ENCODE results near the gene TMEM178A.

The TMEM178A gene

GRCh38 chr2:39686456-39686855 is 20.7 kb downstream of the TMEM178A start:
- Histone ChIP-seq H3K79me2 (no peaks in the 10 kb centered on the region), H3K9ac (no peak overlapping the region), H3K4me1 (no peaks in the 10 kb centered on the region), H3K9me3 (ENCODE audit: control insufficient read depth, low read length) (no peaks in the 10 kb centered on the region), H3K36me3 (ENCODE audit: control insufficient read depth, insufficient read depth, low read length) (no peaks in the 10 kb centered on the region), H3K4me2 (ENCODE audit: low read length) (no peak overlapping the region), H3K27me3 (ENCODE audit: control insufficient read depth, insufficient read depth, low read length) (no peaks in the 10 kb centered on the region), H3K4me3 (ENCODE audit: low read depth, low read length) (no peak overlapping the region), H3K27ac (no peak overlapping the region), H2AFZ (no peak overlapping the region)
- TF ChIP-seq, protein P1, sequence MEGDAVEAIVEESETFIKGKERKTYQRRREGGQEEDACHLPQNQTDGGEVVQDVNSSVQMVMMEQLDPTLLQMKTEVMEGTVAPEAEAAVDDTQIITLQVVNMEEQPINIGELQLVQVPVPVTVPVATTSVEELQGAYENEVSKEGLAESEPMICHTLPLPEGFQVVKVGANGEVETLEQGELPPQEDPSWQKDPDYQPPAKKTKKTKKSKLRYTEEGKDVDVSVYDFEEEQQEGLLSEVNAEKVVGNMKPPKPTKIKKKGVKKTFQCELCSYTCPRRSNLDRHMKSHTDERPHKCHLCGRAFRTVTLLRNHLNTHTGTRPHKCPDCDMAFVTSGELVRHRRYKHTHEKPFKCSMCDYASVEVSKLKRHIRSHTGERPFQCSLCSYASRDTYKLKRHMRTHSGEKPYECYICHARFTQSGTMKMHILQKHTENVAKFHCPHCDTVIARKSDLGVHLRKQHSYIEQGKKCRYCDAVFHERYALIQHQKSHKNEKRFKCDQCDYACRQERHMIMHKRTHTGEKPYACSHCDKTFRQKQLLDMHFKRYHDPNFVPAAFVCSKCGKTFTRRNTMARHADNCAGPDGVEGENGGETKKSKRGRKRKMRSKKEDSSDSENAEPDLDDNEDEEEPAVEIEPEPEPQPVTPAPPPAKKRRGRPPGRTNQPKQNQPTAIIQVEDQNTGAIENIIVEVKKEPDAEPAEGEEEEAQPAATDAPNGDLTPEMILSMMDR (IDR thresholded peaks at IDR 0.05): no peak

GRCh38 chr2:39688181-39688580 is 22.5 kb downstream of the TMEM178A start:
- Histone ChIP-seq H3K9me3 (ENCODE audit: control insufficient read depth, low read length) (no peaks in the 10 kb centered on the region), H3K27ac (no peak overlapping the region), H3K4me3 (ENCODE audit: low read depth, low read length) (no peak overlapping the region), H3K4me1 (no peaks in the 10 kb centered on the region), H3K4me2 (ENCODE audit: low read length) (no peak overlapping the region), H3K79me2 (no peaks in the 10 kb centered on the region), H3K9ac (no peak overlapping the region), H2AFZ (no peak overlapping the region), H3K36me3 (ENCODE audit: control insufficient read depth, insufficient read depth, low read length) (no peaks in the 10 kb centered on the region), H3K27me3 (ENCODE audit: control insufficient read depth, insufficient read depth, low read length) (no peaks in the 10 kb centered on the region)
- TF ChIP-seq, protein P1 (IDR thresholded peaks at IDR 0.05): no peak

- H3K27ac ChIP-seq: no peak overlapping the region
- H3K79me2 ChIP-seq: no peaks in the 10 kb centered on the region
- TF ChIP-seq, protein P1 (IDR thresholded peaks at IDR 0.05): no peak
- H3K4me2 ChIP-seq (ENCODE audit: low read length): no peak overlapping the region
- no peak overlapping the region for H3K9ac ChIP-seq
- H3K9me3 ChIP-seq (ENCODE audit: control insufficient read depth, low read length): no peaks in the 10 kb centered on the region
- no peaks in the 10 kb centered on the region for H3K36me3 ChIP-seq (ENCODE audit: control insufficient read depth, insufficient read depth, low read length)
- H3K27me3 ChIP-seq (ENCODE audit: control insufficient read depth, insufficient read depth, low read length): no peaks in the 10 kb centered on the region
- no peaks in the 10 kb centered on the region for H3K4me1 ChIP-seq
- no peak overlapping the region for H2AFZ ChIP-seq
- H3K4me3 ChIP-seq (ENCODE audit: low read depth, low read length): no peak overlapping the region
Observed at GRCh38 chr2:39689272-39689841, 23.6 kb downstream of the TMEM178A start.

- no peak overlapping the region for H3K4me3 ChIP-seq (ENCODE audit: low read depth, low read length)
- H3K79me2 ChIP-seq: no peaks in the 10 kb centered on the region
- TF ChIP-seq, protein P1 (IDR thresholded peaks at IDR 0.05): no peak
- H3K27me3 ChIP-seq (ENCODE audit: control insufficient read depth, insufficient read depth, low read length): no peaks in the 10 kb centered on the region
- no peak overlapping the region for H2AFZ ChIP-seq
- H3K27ac ChIP-seq: no peak overlapping the region
- no peaks in the 10 kb centered on the region for H3K9me3 ChIP-seq (ENCODE audit: control insufficient read depth, low read length)
- no peak overlapping the region for H3K4me2 ChIP-seq (ENCODE audit: low read length)
- H3K9ac ChIP-seq: no peak overlapping the region
- no peaks in the 10 kb centered on the region for H3K4me1 ChIP-seq
- H3K36me3 ChIP-seq (ENCODE audit: control insufficient read depth, insufficient read depth, low read length): no peaks in the 10 kb centered on the region
Observed at GRCh38 chr2:39689876-39690275, 24.2 kb downstream of the TMEM178A start.

DNA sequence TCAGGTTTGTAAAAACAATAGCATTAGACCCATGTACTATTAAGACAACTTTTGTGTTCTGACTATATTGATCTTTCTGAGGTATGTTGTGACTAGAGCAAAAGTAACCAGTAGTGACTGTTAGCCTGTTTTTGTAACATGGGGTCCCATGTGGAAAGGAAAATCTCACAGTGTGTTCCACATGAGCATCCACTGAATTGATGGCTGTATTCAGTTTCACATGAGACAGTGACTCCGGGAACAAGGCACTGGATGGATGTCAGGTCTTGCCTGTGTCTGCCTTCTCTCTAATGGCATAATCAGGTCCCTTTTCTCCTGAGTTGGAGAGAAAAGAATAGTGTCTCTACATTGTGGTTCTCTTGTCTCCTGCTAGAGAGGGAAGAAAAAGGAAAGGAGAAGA is 27.5 kb downstream of the TMEM178A start:
- Histone ChIP-seq H2AFZ (no peak overlapping the region), H3K36me3 (ENCODE audit: control insufficient read depth, insufficient read depth, low read length) (no peaks in the 10 kb centered on the region), H3K9me3 (ENCODE audit: control insufficient read depth, low read length) (no peaks in the 10 kb centered on the region), H3K79me2 (no peaks in the 10 kb centered on the region), H3K4me3 (ENCODE audit: low read depth, low read length) (no peak overlapping the region), H3K27me3 (ENCODE audit: control insufficient read depth, insufficient read depth, low read length) (no peaks in the 10 kb centered on the region), H3K4me2 (ENCODE audit: low read length) (no peak overlapping the region), H3K9ac (no peak overlapping the region), H3K27ac (no peak overlapping the region), H3K4me1 (no peaks in the 10 kb centered on the region)
- TF ChIP-seq, protein P1 (IDR thresholded peaks at IDR 0.05): no peak

Measured in parathyroid adenoma (tissue), 2 donors.